Caco-2 (cell line): ENCODE measurements around the gene NTRK1. TPM values are rescaled to one million over a fixed set of nuclear protein-coding genes. Genes with fewer than 3 reads are reported as not detected.

Experiments
- BruUV-seq: library from RNA; stranded (reverse); fragments of 400-500 nt; replicated peaks from 2 replicates; lab custom pipeline; 2021; lab: Mats Ljungman, UMichigan
- CTCF ChIA-PET: fragments of 300-600 bp; sonication (Branson Sonifier 250); formaldehyde crosslinking; loops from one replicate; lab custom pipeline; 2022; ENCODE audit warnings: antibody characterized with exemption; lab: Charles Lee
- POLR2A ChIA-PET: fragments of 300-600 bp; sonication (Branson Sonifier 250); formaldehyde crosslinking; loops from one replicate; lab custom pipeline; 2022; ENCODE audit warnings: antibody characterized with exemption; lab: Charles Lee
- DNase-seq, 2 experiments: peaks; one replicate each; pipeline versions ENCODE4 v3.0.0 to v3.0.0-alpha.2; 2020 to 2022
- H3K27me3 ChIP-seq: replicated peaks from 2 replicates; pipeline ENCODE4 v1.6.0; 2011; ENCODE audit warnings: low read length; ENCODE audit not compliant: control insufficient read depth, insufficient read depth
- H3K36me3 ChIP-seq: 2 replicates; pipeline ENCODE4 v1.5.1; 2011; ENCODE audit warnings: low read length; ENCODE audit not compliant: control insufficient read depth, insufficient read depth
- H3K4me1 ChIP-seq: fragments of 250-450 bp; sonication (Bioruptor Pico); 2 replicates; pipeline ENCODE4 v1.5.1; 2020; ENCODE audit warnings: mild to moderate bottlenecking
- H3K4me3 ChIP-seq: 2 replicates; pipeline ENCODE4 v1.5.1; 2011; ENCODE audit warnings: low read depth, mild to moderate bottlenecking, control low read depth, low read length
- H3K9me3 ChIP-seq: fragments of 250-450 bp; sonication (Bioruptor Pico); 2 replicates; pipeline ENCODE4 v1.5.1; 2020; ENCODE audit warnings: mild to moderate bottlenecking, moderate library complexity
- H3K27ac Mint-ChIP-seq: one replicate; pipeline ENCODE4 v1.8.0; 2022; ENCODE audit warnings: mixed read lengths; ENCODE audit not compliant: unreplicated experiment
- H3K27me3 Mint-ChIP-seq: one replicate; pipeline ENCODE4 v1.8.0; 2022; ENCODE audit warnings: mixed read lengths; ENCODE audit not compliant: insufficient read depth, unreplicated experiment
- H3K36me3 Mint-ChIP-seq: one replicate; pipeline ENCODE4 v1.8.0; 2022; ENCODE audit warnings: mild to moderate bottlenecking, mixed read lengths; ENCODE audit not compliant: insufficient read depth, unreplicated experiment
- H3K4me1 Mint-ChIP-seq: one replicate; pipeline ENCODE4 v1.8.0; 2022; ENCODE audit warnings: low read depth, mixed read lengths; ENCODE audit not compliant: unreplicated experiment
- H3K4me3 Mint-ChIP-seq: one replicate; pipeline ENCODE4 v1.8.0; 2022; ENCODE audit warnings: mild to moderate bottlenecking, moderate library complexity, mixed read lengths; ENCODE audit not compliant: unreplicated experiment
- H3K9me3 Mint-ChIP-seq: one replicate; pipeline ENCODE4 v1.8.0; 2022; ENCODE audit warnings: mixed read lengths; ENCODE audit not compliant: unreplicated experiment
- intact Hi-C: fragments of 100-400 bp; cut with micrococcal nuclease; formaldehyde crosslinking; loops from one replicate; pipeline ENCODE4 v1.10.0; 2022; ENCODE audit not compliant: unreplicated experiment
- total RNA-seq: library from RNA; stranded (reverse); gene quantifications from 2 replicates; pipeline ENCODE4 v1.2.3, GENCODE V29; 2022
- TF ChIP-seq, protein P1 (sequence below), 2 experiments: fragments of 200-600 bp in 1 of 2; IDR thresholded peaks; 1 replicate in 1 of 2; 2 replicates in 1 of 2; pipeline versions ENCODE4 v1.5.1 to v1.8.0; 2011 to 2022; ENCODE audit warnings: antibody characterized with exemption in 1 of 2, control low read depth in 1 of 2, inconsistent platforms in 1 of 2, low read depth in 1 of 2, low read length in 1 of 2, mild to moderate bottlenecking in 1 of 2, moderate library complexity in 1 of 2; ENCODE audit not compliant: insufficient read depth in 1 of 2, severe bottlenecking in 1 of 2, unreplicated experiment in 1 of 2

NTRK1 gene
- total RNA-seq, 1 experiment from 2014 or later = not detected

DNA sequence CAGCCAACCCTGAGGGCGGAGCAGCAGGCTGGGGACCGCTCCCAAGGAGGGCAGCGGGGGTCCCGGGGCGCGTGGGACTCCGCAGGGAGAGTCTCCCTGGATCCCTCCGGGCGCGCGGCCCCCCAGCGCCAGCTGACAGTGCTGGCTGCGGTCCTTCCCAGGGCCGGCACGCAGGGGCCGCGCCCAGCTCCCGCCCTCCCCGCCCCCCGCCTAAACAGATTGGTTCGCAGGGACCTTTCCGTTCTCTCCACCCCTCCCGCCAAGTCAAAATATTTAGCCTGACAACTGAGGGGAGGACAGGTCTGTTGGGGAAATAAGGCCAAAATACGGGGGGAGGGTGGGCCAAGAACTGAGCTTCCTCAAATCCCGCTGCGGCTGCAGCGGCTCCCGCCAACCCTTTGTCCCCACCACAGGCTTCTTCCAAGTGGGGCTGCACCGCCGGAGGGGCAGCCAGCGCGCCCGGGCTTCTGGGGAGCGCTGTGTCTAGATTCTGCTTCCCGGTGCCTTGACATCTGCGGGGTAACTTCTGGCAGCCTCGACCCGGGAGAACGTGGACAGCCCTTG, 1.6 kb upstream of the NTRK1 start, which contains the start of gene INSRR:
Gene INSRR, minus strand, starts transcription at position 159 of the 564 bp plus-strand sequence. CDS start 496 bp downstream, outside the sequence.
- CTCF ChIA-PET = interaction anchor here (0.6 to 3.9 kb wide), 20 partner anchors 10 to 1860 kb away, joined by 3 to 40 read pairs (median 4); partner anchors contain the start of genes ISG20L2 and METTL25B
- Mint-ChIP-seq H3K27ac (no peak within 1 kb of the TSS), H3K4me3 (peak within 1 kb of the TSS; percentile 74), H3K27me3 (peaks cover 11% of the 10 kb centered on the region), H3K4me1 (peaks cover 25% of the 10 kb centered on the region), H3K36me3 (no peaks in the 10 kb centered on the region), H3K9me3 (no peaks in the 10 kb centered on the region)
- intact Hi-C loops = loop anchor here (2.0 kb wide), 1 partner anchor 44 kb away; no protein-coding TSS in a partner anchor
- Histone ChIP-seq H3K9me3 (no peaks in the 10 kb centered on the region), H3K36me3 (no peaks in the 10 kb centered on the region), H3K4me3 (peak within 1 kb of the TSS; percentile 25), H3K4me1 (peaks cover 33% of the 10 kb centered on the region), H3K27me3 (peaks cover 7% of the 10 kb centered on the region)
- TF ChIP-seq, protein P1, sequence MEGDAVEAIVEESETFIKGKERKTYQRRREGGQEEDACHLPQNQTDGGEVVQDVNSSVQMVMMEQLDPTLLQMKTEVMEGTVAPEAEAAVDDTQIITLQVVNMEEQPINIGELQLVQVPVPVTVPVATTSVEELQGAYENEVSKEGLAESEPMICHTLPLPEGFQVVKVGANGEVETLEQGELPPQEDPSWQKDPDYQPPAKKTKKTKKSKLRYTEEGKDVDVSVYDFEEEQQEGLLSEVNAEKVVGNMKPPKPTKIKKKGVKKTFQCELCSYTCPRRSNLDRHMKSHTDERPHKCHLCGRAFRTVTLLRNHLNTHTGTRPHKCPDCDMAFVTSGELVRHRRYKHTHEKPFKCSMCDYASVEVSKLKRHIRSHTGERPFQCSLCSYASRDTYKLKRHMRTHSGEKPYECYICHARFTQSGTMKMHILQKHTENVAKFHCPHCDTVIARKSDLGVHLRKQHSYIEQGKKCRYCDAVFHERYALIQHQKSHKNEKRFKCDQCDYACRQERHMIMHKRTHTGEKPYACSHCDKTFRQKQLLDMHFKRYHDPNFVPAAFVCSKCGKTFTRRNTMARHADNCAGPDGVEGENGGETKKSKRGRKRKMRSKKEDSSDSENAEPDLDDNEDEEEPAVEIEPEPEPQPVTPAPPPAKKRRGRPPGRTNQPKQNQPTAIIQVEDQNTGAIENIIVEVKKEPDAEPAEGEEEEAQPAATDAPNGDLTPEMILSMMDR (IDR thresholded peaks at IDR 0.05; ENCODE audit: insufficient read depth in 1 of 2, low read depth in 1 of 2, low read length in 1 of 2, severe bottlenecking in 1 of 2, unreplicated experiment in 1 of 2) = no peak
- DNase-seq = no peak
- no TSS peak for BruUV-seq
- POLR2A ChIA-PET = interaction anchor here (0.6 to 1.2 kb wide), 2 partner anchors 45 to 131 kb away, joined by 5 to 6 read pairs; partner anchors contain the start of genes ISG20L2 and METTL25B

GRCh38 chr1:156859523-156860112, 1.0 kb upstream of the NTRK1 start:
- intact Hi-C loops = loop anchor here (1.0 to 2.0 kb wide), 6 partner anchors 21 to 170 kb away; partner anchors contain the start of genes ISG20L2 and METTL25B
- POLR2A ChIA-PET = interaction anchor here (1.2 kb wide), 1 partner anchor 46 kb away, joined by 5 read pairs; no protein-coding TSS in a partner anchor

More at GRCh38 chr1:156859523-156860112, 1.0 kb upstream of the NTRK1 start:
- no peaks in the 10 kb centered on the region for H3K36me3 ChIP-seq
- peak overlapping the region; percentile 74 for H3K4me3 Mint-ChIP-seq
- CTCF ChIA-PET = interaction anchor here (0.8 to 3.9 kb wide), 27 partner anchors 10 to 200 kb away, joined by 3 to 40 read pairs (median 4); partner anchors contain the start of genes ISG20L2, METTL25B and MRPL24
- H3K9me3 ChIP-seq = no peaks in the 10 kb centered on the region
- TF ChIP-seq, protein P1 (IDR thresholded peaks at IDR 0.05; ENCODE audit: insufficient read depth in 1 of 2, low read depth in 1 of 2, low read length in 1 of 2, severe bottlenecking in 1 of 2, unreplicated experiment in 1 of 2) = no peak
- peak overlapping the region; percentile 25 for H3K4me3 ChIP-seq
- no peak overlapping the region for H3K27ac Mint-ChIP-seq
- peaks cover 33% of the 10 kb centered on the region for H3K4me1 ChIP-seq
- no peaks in the 10 kb centered on the region for H3K9me3 Mint-ChIP-seq
- peak in 1 of 2 experiments; percentile 20 for DNase-seq
- no peaks in the 10 kb centered on the region for H3K36me3 Mint-ChIP-seq
- peaks cover 7% of the 10 kb centered on the region for H3K27me3 ChIP-seq
- H3K4me1 Mint-ChIP-seq = peaks cover 25% of the 10 kb centered on the region
- BruUV-seq = no TSS peak
- peaks cover 11% of the 10 kb centered on the region for H3K27me3 Mint-ChIP-seq
